Astrocyte of the spinal cord (primary cell): ENCODE data around the gene EHBP1.
"Not testable (repeated sequence)": the region's sequence is repeated elsewhere in the genome, so short reads cannot be mapped to it uniquely, and the experiment has no call there.

Source experiments
- DNase-seq: peaks from one replicate; pipeline ENCODE4 v3.0.0; 2011; ENCODE audit warnings: low read depth, low spot score
- H3K4me3 ChIP-seq: 2 replicates; pipeline ENCODE4 v1.5.1; 2011; ENCODE audit warnings: low read depth, mild to moderate bottlenecking, low read length, moderate library complexity
- in situ Hi-C: cut with HindIII; loops from 2 replicates; pipeline ENCODE4 v1.10.0; 2017; ENCODE audit warnings: low sequenced_read_pairs
- TF ChIP-seq, protein P1 (sequence below): IDR thresholded peaks from 2 replicates; pipeline ENCODE4 v1.5.1; 2012; ENCODE audit warnings: low read depth, mild to moderate bottlenecking, low read length, inconsistent platforms

EHBP1 gene

DNA sequence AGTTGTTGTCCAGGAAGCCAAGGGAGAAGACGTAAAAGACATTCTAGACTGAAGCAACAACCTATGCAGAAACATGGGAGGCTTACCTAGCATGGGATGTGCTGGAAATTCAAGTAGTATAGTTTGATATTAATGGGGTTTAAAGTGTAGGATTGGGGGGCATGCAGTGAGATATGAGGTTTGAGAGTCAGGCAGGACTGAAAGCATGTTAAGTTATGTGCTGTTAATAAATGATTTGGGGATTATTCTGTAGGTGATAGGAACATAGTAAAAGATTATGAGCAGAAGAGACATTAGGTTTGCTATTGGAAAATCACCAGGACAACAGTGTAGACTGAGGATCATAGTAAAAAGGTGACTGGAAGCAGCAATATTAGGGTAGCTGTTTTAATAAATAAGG is 3.2 kb downstream of the EHBP1 start:
- in situ Hi-C loops, result no loop called here
- peak overlapping the region; percentile 16 for H3K4me3 ChIP-seq
- TF ChIP-seq, protein P1, sequence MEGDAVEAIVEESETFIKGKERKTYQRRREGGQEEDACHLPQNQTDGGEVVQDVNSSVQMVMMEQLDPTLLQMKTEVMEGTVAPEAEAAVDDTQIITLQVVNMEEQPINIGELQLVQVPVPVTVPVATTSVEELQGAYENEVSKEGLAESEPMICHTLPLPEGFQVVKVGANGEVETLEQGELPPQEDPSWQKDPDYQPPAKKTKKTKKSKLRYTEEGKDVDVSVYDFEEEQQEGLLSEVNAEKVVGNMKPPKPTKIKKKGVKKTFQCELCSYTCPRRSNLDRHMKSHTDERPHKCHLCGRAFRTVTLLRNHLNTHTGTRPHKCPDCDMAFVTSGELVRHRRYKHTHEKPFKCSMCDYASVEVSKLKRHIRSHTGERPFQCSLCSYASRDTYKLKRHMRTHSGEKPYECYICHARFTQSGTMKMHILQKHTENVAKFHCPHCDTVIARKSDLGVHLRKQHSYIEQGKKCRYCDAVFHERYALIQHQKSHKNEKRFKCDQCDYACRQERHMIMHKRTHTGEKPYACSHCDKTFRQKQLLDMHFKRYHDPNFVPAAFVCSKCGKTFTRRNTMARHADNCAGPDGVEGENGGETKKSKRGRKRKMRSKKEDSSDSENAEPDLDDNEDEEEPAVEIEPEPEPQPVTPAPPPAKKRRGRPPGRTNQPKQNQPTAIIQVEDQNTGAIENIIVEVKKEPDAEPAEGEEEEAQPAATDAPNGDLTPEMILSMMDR, result no peak
- DNase-seq, result no peak

DNA sequence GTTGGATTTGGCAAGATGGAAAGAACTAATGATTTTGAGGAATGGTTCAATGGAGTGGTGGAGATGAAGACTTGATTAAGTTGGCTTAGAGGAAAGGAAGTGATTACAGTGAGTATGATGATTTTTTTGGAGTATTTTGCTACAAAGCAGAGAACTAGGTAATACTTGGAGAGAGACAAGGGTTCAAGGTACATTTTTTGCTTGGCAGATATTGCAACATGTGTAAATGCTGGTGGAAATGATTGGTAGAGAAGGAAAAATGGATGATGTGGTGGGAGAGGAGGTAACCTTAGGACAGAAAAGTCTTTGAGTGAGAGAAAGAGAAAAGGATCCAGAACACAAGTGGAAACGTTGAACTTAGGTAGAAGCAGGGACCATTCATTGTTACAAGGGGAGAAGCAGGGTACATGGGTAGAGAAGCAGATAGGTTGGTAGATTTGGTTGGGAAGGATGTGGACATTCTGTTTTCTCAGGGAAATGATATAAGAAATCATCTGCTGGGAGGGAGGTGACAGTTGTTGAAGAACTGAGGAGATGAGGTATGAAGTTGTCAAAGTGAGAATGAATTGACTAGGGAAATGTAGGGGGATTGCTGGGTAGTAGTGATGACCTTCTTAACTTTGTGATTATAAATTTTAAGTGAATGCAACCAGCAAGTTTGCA is 6.5 kb downstream of the EHBP1 start:
- no peak for DNase-seq
- in situ Hi-C loops, result no loop called here
- H3K4me3 ChIP-seq, result no peak overlapping the region
- TF ChIP-seq, protein P1, result no peak

GRCh38 chr2:62713196-62713595 is 7.7 kb downstream of the EHBP1 start:
- DNase-seq, in situ Hi-C loops, H3K4me3 ChIP-seq: not testable (repeated sequence)

- TF ChIP-seq, protein P1, result no peak
- peak; percentile 30 for DNase-seq
- in situ Hi-C loops, result no loop called here
- H3K4me3 ChIP-seq, result no peak overlapping the region
These were observed 8.3 kb downstream of the EHBP1 start for GRCh38 chr2:62713837-62714236.

DNA sequence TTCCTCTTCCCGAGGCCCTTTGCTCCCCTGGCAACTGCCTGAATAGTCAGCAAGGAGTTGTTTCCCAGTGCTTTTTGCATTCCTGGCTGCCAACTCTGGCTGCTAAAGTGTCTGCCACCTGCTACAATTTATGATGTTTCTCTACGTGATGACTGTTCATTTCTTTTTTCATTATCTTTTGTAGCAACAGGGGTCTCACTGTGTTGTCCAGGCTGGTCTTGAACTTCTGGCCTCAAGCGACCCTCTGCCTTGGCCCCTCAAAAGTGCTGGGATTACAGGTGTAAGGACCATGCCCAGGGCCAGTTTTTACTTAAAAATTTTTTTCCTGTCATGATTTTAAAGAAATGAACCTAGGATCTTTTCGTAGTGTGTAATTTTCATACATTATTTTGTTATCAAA is 11.3 kb downstream of the EHBP1 start:
- in situ Hi-C loops, result no loop called here
- DNase-seq, result no peak
- TF ChIP-seq, protein P1, result no peak
- no peak overlapping the region for H3K4me3 ChIP-seq

DNA sequence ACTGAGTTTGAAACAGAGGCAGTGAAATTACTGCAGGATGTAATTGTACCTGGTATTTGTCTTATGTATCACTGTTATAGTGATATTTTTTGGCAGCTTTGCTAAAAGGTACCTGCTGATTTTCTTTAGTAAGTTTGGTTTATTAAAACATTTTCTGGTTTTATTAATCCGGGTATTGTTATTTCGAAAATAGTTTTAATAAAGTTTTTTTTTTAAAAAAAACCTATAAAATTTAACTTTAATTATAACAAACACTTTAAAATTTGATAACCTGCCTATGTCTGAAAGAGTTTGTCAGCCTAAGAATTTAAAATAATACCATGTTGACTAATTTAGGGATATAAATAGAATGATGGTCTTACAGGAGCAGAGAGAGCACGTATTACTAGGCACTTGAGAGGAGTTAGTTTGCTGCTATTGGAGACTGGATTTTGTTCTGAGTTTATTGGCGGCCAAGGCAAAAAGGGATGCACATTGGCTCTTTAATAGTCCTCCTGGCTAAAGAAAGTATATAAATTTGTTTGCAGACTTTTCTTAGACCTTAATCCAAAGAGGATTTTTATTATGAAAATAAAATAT is 12.1 kb downstream of the EHBP1 start:
- TF ChIP-seq, protein P1, result no peak
- H3K4me3 ChIP-seq, result no peak overlapping the region
- DNase-seq, result no peak
- in situ Hi-C loops, result no loop called here

GRCh38 chr2:62718225-62718822 is 12.8 kb downstream of the EHBP1 start:
- no peak overlapping the region for H3K4me3 ChIP-seq
- TF ChIP-seq, protein P1, result no peak
- in situ Hi-C loops, result no loop called here
- DNase-seq, result no peak
